Neural cell (in vitro differentiated cells): ENCODE measurements around the gene LIPA. TPM values are rescaled to one million over a fixed set of nuclear protein-coding genes. Genes with fewer than 3 reads are reported as not detected.

ENCODE experiments used
- H2AFZ ChIP-seq: fragments of 200-600, 300-800 bp; sonication (generic), shearing (Covaris generic); 2 replicates; pipeline ENCODE4 v1.6.0; 2014; ENCODE audit warnings: low read depth, mild to moderate bottlenecking, antibody characterized with exemption, low read length, moderate library complexity
- H3F3A ChIP-seq: fragments of 200-600 bp; shearing (Covaris generic); 2 replicates; pipeline ENCODE4 v1.6.1; 2016; ENCODE audit warnings: mild to moderate bottlenecking, moderate library complexity, mixed read lengths, antibody characterized with exemption, low read length; ENCODE audit not compliant: insufficient read depth, poor library complexity, severe bottlenecking
- H3K27ac ChIP-seq: fragments of 200-600, 300-800 bp; sonication (generic), shearing (Covaris generic); 2 replicates; pipeline ENCODE4 v1.5.1; 2014; ENCODE audit warnings: mild to moderate bottlenecking, low read length, moderate library complexity
- H3K27me3 ChIP-seq: fragments of 300-800, 200-600 bp; sonication (generic), shearing (Covaris generic); 2 replicates; pipeline ENCODE4 v1.6.0; 2014; ENCODE audit warnings: mild to moderate bottlenecking, low read depth, low read length, moderate library complexity; ENCODE audit not compliant: insufficient read depth
- H3K36me3 ChIP-seq: fragments of 300-800, 200-600 bp; sonication (generic), shearing (Covaris generic); 2 replicates; pipeline ENCODE4 v1.5.1; 2014; ENCODE audit warnings: mild to moderate bottlenecking, antibody characterized with exemption, low read length, moderate library complexity; ENCODE audit not compliant: insufficient read depth
- H3K4me2 ChIP-seq: fragments of 300-800, 200-600 bp; sonication (generic), shearing (Covaris generic); 2 replicates; pipeline ENCODE4 v1.6.0; 2014; ENCODE audit warnings: mild to moderate bottlenecking, low read length
- H3K4me3 ChIP-seq: fragments of 300-800, 200-600 bp; sonication (generic), shearing (Covaris generic); 2 replicates; pipeline ENCODE4 v1.5.1; 2014; ENCODE audit warnings: mild to moderate bottlenecking, low read length, moderate library complexity
- H3K79me2 ChIP-seq: fragments of 200-600 bp; shearing (Covaris generic); replicated peaks from 2 replicates; pipeline ENCODE4 v1.6.0; 2014; ENCODE audit warnings: mild to moderate bottlenecking, low read length, moderate library complexity; ENCODE audit not compliant: insufficient read depth
- H3K9ac ChIP-seq: fragments of 300-800, 200-600 bp; sonication (generic), shearing (Covaris generic); 2 replicates; pipeline ENCODE4 v1.6.1; 2016; ENCODE audit warnings: mild to moderate bottlenecking, low read length, mixed read lengths
- H3K9me2 ChIP-seq: fragments of 200-600 bp; shearing (Covaris generic); 2 replicates; pipeline ENCODE4 v1.6.1; 2016; ENCODE audit warnings: mild to moderate bottlenecking, low read length, mixed read lengths; ENCODE audit not compliant: insufficient read depth
- H3K9me3 ChIP-seq: fragments of 200-600, 300-800 bp; sonication (generic), shearing (Covaris generic); 2 replicates; pipeline ENCODE4 v1.6.1; 2016; ENCODE audit warnings: mild to moderate bottlenecking, mixed run types, low read length, moderate library complexity, mixed read lengths
- H4K20me1 ChIP-seq: fragments of 200-600 bp; shearing (Covaris generic); 2 replicates; pipeline ENCODE4 v1.6.1; 2016; ENCODE audit warnings: mild to moderate bottlenecking, mixed run types; ENCODE audit not compliant: insufficient read depth
- CTCF ChIP-seq: fragments of 450-650 bp; IDR thresholded peaks from 2 replicates; pipeline ENCODE4 v1.5.1; 2014; ENCODE audit warnings: antibody characterized with exemption, mild to moderate bottlenecking, moderate library complexity; ENCODE audit not compliant: poor library complexity, severe bottlenecking
- EP300 ChIP-seq: fragments of 450-650 bp; conservative IDR thresholded peaks from 2 replicates; pipeline ENCODE4 v1.6.1; 2014; ENCODE audit warnings: antibody characterized with exemption, mild to moderate bottlenecking, moderate library complexity; ENCODE audit not compliant: poor library complexity, severe bottlenecking
- EZH2 ChIP-seq: fragments of 200-600, 300-800 bp; shearing (Covaris generic), sonication (generic); IDR thresholded peaks from 2 replicates; pipeline ENCODE4 v1.6.1; 2014; ENCODE audit warnings: antibody characterized with exemption, low read length, borderline replicate concordance, mild to moderate bottlenecking; ENCODE audit not compliant: insufficient read depth, poor library complexity, severe bottlenecking
- MXI1 ChIP-seq: fragments of 450-650 bp; conservative IDR thresholded peaks from 2 replicates; pipeline ENCODE4 v1.6.1; 2014; ENCODE audit warnings: antibody characterized with exemption, mild to moderate bottlenecking; ENCODE audit not compliant: poor library complexity, severe bottlenecking
- POLR2AphosphoS5 ChIP-seq: IDR thresholded peaks from 2 replicates; pipeline ENCODE4 v1.6.1; 2012
- RAD21 ChIP-seq: fragments of 450-650 bp; conservative IDR thresholded peaks from 2 replicates; pipeline ENCODE4 v1.6.1; 2014; ENCODE audit warnings: antibody characterized with exemption, mild to moderate bottlenecking, moderate library complexity
- REST ChIP-seq: IDR thresholded peaks from 2 replicates; pipeline ENCODE4 v1.6.1; 2012; ENCODE audit warnings: borderline replicate concordance
- SMC3 ChIP-seq: fragments of 450-650 bp; conservative IDR thresholded peaks from 2 replicates; pipeline ENCODE4 v1.6.1; 2014; ENCODE audit warnings: antibody characterized with exemption, mild to moderate bottlenecking, moderate library complexity; ENCODE audit not compliant: poor library complexity
- TAF1 ChIP-seq: IDR thresholded peaks from 2 replicates; pipeline ENCODE4 v1.6.1; 2012; ENCODE audit warnings: low read depth
- polyA minus RNA-seq: library from RNA; depleted of rRNA, polyadenylated mRNA; stranded (reverse); fragments of >200 nt; gene quantifications from 2 replicates; pipeline ENCODE4 v1.2.3, GENCODE V29; 2014
- polyA plus RNA-seq: library from polyadenylated mRNA; depleted of rRNA; stranded (reverse); fragments of >200 nt; gene quantifications from 2 replicates; pipeline ENCODE4 v1.2.3, GENCODE V29; 2014

LIPA gene
- polyA plus RNA-seq, result 20.8 and 28.3 TPM in 2 replicates
- polyA minus RNA-seq, result 23.6 and 32.4 TPM in 2 replicates

DNA sequence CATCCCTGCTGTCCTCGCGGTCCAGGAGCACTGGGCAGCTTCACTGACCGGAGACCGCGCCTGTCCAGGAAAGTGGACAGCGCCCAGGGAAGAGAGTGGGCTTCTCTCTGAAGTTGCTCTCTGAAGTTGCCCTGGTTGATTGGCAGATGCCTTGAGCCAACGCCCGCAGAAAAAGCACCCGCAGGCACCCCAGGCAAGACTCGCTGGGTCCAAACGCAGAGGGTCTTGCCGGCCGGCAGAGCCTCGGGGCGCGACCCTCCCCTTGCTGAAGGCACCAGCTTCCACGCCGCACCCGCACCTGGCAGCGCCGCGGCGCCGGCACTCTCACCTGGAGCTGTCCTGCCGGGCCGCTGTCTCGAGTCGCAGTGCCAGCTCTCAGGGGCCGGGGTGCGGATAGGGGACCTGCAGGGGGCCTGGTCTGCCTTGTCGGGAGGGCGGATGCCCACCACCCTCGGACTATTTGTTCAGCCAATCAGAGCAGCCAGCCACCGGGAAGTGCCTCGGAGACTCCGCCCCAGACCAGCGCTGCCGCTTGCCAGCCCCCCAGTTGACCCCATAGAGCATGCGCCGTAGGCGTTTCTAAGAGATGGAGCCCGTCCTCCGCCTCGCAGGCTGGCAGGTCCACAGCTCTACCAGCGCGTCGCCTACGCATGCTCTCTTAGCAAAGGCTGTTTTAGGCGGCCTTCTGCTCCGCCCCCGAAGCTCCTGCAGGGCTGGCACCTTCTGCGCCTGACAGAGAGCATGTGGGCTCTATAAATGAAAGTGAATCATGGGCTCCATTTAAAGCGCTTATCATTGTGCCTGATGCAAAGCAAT is at the start of gene LIPA:
Gene LIPA, minus strand, starts transcription at position 367 of the 816 bp plus-strand sequence. CDS start 4,127 bp downstream, outside the sequence.
- no peaks in the 10 kb centered on the region for H3K36me3 ChIP-seq
- H3K9ac ChIP-seq, result peak within 1 kb of the TSS; percentile 70
- H3F3A ChIP-seq, result no peaks in the 10 kb centered on the region
- H2AFZ ChIP-seq, result peak within 1 kb of the TSS; percentile 73
- H4K20me1 ChIP-seq, result no peaks in the 10 kb centered on the region
- H3K9me2 ChIP-seq, result no peaks in the 10 kb centered on the region
- peak within 1 kb of the TSS; percentile 79 for H3K4me2 ChIP-seq
- TF ChIP-seq RAD21 (peak; percentile 16), MXI1 (peak; percentile 86), EZH2 (no peak), CTCF (no peak), SMC3 (peak; percentile 26), TAF1 (peak; percentile 27), REST (peak; percentile 46), POLR2AphosphoS5 (peak; percentile 35), EP300 (no peak)
- H3K79me2 ChIP-seq, result no peaks in the 10 kb centered on the region
- peak within 1 kb of the TSS; percentile 61 for H3K27ac ChIP-seq
- peak within 1 kb of the TSS; percentile 95 for H3K4me3 ChIP-seq
- H3K9me3 ChIP-seq, result peaks cover 4% of the 10 kb centered on the region
- no peaks in the 10 kb centered on the region for H3K27me3 ChIP-seq

- H3K4me3 ChIP-seq, result no peak overlapping the region
Measured at GRCh38 chr10:89301232-89301631, 49.7 kb upstream of the LIPA start.

More at GRCh38 chr10:89301232-89301631, 49.7 kb upstream of the LIPA start:
- H3K9me2 ChIP-seq, result no peaks in the 10 kb centered on the region
- TF ChIP-seq SMC3, result no peak
- no peak for TF ChIP-seq EZH2
- no peak for TF ChIP-seq RAD21
- TF ChIP-seq EP300, result no peak
- TF ChIP-seq REST, result no peak
- no peak for TF ChIP-seq CTCF
- TF ChIP-seq MXI1, result no peak
- TF ChIP-seq POLR2AphosphoS5, result no peak
- no peak for TF ChIP-seq TAF1
- no peak overlapping the region for H3K9ac ChIP-seq
- H3K27me3 ChIP-seq, result no peaks in the 10 kb centered on the region
- no peak overlapping the region for H3K27ac ChIP-seq
- no peaks in the 10 kb centered on the region for H3K36me3 ChIP-seq
- no peaks in the 10 kb centered on the region for H3F3A ChIP-seq
- no peak overlapping the region for H3K4me2 ChIP-seq
- no peaks in the 10 kb centered on the region for H4K20me1 ChIP-seq
- H3K79me2 ChIP-seq, result no peaks in the 10 kb centered on the region
- H2AFZ ChIP-seq, result no peak overlapping the region
- H3K9me3 ChIP-seq, result no peaks in the 10 kb centered on the region
